Measurements from ENCODE around the gene FAM227A. TPM values are rescaled to one million over a fixed set of nuclear protein-coding genes. Genes with fewer than 3 reads are reported as not detected.
"Not testable (repeated sequence)": the region's sequence is repeated elsewhere in the genome, so short reads cannot be mapped to it uniquely, and the experiment has no call there.

Gene FAM227A
- polyA plus RNA-seq, 1 donor, result 1.1 TPM

DNA sequence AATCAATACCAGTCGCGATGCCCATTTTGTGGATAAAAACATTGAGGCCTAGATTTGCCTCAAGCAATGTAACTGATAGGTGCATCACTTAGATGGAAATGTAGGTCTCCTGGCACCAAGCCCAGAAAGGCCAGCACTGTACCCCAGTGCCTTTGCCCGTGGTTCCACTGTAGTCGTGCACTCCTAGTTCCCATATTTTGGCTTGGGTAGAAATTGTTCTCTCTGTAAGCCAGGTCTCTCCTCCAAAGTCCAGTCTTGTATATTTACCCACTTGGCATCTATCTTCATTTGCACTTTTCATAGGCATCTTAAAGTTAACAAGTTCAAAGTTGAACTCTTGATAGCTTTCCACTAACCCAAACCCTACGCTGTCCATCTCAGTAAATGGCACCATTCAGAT, 44.6 kb downstream of the FAM227A start:
- no peak for DNase-seq (ENCODE audit: low read depth)

DNA sequence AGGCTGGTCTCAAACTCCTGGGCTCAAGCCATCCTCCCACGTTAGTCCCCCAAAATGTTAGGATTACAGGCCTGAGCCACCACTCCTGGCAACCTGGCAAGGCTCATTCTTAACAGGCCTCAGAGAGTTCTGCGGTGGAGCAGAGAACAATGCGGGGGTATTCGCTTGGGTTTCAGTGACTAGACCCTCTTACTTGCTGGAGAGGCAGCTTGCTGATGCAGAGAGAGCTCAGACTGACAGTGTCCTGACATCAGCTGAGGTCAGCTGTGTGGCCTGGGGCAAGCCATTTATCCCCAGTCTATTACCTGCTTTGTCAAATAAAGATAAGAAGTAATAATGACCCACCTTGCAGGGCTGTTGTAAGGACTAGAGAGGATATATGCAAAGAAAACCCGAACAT, 46.0 kb downstream of the FAM227A start:
- no peak for DNase-seq (ENCODE audit: low read depth)

DNA sequence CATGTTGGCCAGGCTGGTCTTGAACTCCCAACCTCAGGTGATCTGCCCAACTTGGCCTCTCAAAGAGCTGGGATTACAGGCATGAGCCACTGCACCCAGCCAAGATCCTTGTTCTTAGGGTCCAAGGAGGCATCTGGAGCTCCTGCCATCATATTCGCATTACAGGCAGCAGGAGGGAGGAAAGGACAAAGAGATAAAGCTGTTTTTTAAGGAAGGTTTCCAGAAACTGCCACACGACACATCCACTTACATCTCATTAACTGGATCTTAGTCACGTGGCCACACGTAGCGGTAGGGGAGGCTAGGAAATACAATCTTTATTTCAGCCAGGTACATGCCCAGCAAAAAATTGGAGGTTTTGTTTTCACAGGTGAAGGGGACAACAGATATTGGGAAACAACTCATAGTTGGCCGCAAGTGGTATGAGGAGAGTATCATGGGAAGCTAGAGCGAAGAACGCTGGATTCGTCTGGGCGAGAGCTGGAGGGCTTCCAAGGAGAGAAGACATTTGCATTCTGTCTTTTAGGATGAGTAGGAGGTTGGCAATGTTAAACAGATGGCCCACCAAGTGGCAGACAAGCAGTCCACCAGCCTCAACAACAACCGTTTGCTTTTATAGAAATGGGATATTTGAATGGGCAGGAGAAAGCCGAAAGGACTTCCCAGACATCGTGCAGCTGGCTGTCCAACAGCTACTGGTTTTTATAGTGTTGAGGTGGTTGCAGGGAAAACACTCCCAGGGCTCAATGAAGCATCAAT, 47.0 kb downstream of the FAM227A start:
- DNase-seq (ENCODE audit: low read depth), result no peak

DNA sequence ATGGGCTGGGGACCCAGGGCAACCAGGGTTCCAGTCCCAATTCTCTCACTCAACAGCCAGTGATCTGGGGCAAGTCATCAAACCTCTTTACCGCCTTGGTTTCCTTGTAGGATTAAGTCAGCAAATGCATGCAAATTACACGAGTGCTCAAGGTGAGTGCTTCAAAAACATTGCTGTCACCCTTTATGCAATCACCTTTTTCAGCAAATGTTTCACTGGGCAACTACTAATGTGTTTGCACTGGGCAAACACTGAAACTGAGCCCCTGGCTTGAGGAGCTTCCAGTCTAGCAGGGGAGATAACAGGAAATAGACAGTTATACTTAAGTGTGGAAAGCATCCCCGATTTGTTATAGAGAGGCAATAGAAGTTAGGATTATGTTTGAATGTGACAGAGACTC, 48.5 kb downstream of the FAM227A start:
- DNase-seq (ENCODE audit: low read depth), result no peak

DNA sequence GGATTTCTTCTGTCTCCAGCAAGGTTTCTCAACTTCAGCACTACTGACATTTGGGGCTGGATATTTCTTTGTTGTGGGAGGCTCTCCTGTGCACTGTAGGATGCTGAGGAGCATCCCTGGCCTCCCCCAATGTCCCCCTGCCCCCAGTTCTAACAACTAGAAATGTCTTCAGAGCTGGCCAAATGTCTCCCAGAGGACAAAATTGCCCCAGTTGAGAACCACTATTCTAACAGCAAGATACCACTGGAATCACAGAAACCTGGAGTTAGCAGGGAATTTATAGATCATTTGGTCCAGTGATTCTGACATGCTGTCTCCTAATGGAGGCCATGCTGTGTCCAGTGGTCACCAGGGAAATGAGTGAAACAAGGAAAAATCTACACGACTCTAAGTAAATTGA, 54.0 kb downstream of the FAM227A start:
- DNase-seq (ENCODE audit: low read depth), result no peak

DNA sequence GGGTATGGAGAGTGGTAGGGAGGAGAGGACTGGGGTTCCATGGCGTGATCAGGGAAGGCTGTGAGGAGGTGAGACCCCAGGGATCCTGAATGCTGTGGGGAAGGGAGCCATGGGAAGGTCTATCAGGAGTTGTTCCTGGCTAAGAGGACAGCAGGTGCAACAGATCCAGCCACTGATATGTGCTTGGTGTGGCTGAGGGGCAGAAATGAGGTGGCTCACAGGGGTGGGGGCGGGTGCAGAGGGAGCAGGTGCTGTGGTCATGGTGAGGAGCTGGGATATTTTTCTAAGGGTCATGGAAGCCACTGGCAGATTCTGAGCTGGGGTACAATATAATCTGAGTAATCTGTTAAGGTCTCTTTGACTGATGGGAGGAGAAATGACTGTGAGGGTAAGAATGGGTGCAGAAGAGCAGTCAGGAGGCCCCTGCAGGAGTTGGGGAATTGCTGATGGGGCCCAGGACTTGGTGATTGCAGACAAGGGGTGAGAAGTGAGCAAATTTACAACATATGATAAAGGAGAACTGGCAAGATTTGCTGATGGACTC, 54.9 kb downstream of the FAM227A start:
- no peak for DNase-seq (ENCODE audit: low read depth)

DNA sequence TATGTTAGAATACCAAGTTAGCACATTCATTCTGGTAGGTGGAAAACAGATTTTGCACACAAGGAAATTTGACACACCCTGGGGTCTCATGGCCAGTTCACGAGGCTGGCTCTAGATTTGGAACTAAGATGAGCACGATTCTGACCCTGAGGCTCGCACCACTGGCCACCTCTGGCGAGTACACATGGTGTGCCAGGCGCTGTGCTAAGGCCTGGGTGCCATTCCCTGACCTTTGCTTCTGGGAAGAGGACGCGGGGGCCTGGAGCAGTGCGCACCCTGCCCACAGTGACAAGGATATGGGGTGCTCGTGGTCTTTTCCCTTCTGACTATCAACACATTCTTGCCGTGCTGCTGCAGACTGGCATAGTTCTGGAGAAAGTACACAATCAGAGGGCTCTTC, 56.7 kb downstream of the FAM227A start:
- DNase-seq (ENCODE audit: low read depth), result no peak

DNA sequence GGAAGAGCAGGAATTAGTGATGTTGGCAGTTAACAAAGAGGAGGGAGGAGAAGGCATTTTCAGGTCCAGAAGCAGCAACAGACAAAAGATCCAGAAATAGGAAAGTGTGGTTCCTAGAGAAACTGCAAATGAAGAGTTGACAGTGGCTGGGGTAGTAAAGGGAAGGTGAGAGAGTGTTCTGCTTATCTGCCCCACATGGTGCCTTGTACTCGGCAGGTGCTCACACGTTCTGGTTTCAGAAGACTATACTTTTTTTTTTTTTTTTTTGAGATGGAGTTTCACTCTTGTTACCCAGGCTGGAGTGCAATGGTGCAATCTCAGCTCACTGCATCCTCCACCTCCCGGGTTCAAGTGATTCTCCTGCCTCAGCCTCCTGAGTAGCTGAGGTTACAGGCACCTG, 73.3 kb downstream of the FAM227A start:
- not testable (repeated sequence) for DNase-seq (ENCODE audit: low read depth)

DNA sequence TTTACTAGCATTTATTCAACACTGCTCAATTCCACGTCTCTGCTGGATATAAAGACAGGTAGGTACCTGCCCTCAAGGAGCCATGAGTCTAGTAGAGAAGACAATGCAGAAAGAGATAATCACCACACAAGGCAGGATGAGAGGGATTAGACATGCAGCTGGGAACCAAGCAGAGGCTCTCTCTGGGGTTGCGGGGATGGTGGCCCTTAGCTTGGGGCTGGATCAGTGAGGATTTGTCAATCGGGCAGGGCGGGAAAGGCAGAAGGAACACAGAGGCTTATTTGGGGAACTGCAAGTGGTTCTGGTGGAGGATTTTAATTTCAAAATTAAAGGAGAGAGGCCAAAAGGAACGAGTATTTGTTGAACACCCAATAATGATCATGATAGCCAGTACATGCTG, 77.7 kb downstream of the FAM227A start:
- no peak for DNase-seq (ENCODE audit: low read depth)

DNA sequence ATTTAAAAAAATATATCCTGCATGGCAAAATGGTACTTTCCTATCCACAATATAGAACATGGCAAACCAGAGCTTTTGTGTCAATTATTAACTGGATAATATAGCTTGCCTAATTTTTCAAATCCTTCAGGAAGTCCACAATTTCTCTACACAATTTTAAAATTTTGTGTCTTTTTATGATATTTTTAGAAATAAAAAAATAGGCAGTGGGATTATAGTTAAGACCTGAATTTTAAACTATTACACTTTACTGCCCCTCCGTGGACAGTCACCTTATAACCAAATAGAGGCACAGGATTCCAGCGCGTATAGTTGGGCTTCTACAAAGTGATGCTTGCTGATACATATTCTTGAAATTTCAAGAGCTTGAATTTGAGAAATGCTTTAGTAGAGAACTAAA, 84.1 kb downstream of the FAM227A start:
- no peak for DNase-seq (ENCODE audit: low read depth)

DNA sequence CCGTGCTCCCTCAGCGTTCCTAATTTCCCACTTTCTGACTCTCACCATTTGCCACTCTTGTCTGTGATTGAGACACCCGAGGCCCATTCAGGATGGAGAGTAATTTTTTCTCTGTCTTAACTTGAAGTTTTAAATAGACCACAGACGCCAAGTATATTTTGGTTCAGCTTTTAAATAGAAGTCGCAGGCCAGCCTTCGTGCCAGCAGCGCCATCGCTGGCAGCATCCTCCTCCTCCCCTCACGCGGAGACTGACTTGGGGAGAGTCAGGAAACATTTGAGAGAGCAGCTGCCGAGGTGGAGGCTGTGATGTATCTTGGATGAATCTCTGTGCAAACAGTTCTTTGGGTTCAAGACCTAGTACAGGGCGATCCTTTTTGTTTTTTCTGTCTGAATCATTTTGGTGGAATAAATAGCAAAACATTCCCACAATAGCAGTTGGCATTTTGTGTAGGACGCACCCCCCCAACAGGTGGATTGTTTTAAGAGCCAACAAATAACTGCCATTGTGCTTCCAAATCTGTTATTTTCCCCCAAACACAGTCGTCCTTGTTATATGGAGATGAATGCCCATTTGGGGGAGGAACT, 85.3 kb downstream of the FAM227A start:
- no peak for DNase-seq (ENCODE audit: low read depth)

DNA sequence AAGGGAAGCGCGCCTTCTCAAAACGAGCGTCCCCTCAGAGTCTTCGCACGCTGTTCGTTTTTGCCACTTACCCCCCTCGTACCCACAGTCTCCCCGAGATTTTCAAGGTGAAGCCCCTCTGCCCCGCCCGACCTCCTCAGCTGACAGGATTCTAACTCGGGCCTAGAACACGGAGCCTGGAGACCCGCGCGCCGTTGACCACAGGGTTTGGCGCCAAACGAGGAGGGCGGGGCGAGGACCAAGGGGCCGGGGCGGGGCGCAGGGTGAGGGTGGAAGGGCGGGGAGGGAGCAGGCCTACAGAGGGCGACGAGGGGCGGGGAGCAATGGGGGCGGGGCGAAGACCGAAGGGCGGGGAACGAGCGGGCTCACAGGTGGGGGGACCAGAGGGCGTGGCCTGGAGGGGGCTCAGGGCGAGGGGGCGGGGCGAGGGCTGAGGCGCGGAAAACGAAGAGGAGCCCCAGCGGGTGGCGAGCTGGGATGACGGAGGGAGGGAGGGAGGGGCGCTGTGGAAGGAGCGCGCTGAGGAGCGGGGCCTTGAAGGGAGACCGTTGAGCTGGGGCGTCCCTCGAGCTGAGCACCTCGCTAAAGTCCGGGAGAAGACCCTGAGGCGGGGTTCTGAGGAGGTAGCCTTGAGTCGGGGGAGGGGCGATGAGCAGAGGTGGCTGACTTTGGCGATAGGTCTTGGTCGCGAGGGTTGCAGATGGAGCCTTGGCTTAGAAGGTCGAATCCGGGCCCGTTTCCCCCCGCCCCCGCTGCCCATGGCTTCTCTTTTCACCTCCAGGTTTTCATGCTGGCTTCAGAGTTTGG, 86.0 kb downstream of the FAM227A start, which contains the start of gene DMC1:
Gene DMC1 (minus strand): TSS at position 212 of the 807 bp plus-strand sequence. CDS start 1,927 bp downstream, outside the sequence.
- no peak for DNase-seq (ENCODE audit: low read depth)

DNA sequence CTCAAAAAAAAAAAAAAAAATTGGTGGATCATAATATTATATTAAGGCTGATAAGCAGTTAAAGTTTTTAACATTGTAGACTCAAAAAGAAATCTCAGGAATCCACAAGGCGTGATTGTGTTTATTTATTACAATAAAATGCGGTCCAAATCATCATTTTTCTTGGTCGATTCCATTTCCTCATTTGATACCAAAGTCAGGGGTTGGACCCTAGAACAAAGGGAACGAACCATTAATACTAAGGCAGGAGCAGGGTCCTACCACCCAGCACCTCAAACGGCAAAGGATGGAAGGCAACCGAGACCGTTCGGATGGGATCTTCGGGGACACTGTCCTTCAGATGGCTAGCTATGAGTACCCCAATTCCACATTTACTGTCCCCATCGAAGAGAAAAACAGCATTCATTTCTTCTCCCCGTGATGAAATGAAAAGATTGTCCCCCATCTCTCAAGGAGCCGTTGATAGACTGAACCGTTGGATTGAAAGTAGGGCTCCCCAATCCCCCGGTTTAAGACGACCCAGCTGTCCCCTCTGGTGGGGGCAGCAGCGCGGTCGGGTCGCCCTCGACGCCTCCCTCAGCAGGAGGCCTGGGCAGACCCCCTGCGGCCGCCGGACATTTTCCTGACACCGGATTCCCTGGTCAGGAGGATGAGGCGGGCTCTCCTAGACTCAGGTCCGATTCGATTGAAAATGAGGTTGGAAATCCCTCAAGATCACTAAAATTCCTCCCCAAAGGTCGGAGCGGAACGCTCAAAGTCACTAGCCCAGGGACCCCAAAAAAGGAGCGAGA, 86.8 kb downstream of the FAM227A start:
- no peak for DNase-seq (ENCODE audit: low read depth)

DNA sequence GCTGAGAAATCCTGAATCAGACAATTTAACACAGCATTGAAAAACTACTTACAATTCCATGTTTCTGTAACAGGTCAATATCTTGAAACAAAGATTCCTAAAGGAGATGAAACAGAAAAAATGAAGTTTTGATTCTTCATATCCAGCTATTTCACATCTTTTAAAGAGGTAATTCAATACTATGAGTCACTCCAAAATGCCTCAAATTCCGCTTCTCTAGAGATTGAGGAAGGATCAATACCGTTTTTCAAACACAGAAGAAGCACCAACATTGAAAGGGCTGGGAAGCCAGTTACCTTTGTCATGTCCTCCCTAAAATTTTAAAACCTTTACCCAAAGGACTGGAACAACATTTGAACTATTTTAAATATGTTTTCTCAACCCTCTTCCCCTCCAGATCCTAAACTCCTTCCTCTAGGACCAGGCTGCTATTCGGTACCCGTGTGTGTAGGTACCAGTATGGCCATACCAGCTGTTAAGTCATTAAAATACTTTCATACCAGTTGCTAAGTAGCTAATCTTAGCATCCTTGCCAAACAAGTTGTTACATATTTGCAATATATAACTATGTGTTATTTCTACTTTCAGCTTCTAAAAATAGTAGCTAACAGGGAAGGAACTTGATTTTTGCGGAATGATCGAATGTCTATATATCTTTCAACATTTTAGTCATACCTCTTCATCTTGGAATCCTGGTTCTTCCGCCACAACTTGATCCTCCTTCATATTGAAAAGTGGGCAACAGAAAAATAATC, 88.5 kb downstream of the FAM227A start:
- no peak for DNase-seq (ENCODE audit: low read depth)

DNA sequence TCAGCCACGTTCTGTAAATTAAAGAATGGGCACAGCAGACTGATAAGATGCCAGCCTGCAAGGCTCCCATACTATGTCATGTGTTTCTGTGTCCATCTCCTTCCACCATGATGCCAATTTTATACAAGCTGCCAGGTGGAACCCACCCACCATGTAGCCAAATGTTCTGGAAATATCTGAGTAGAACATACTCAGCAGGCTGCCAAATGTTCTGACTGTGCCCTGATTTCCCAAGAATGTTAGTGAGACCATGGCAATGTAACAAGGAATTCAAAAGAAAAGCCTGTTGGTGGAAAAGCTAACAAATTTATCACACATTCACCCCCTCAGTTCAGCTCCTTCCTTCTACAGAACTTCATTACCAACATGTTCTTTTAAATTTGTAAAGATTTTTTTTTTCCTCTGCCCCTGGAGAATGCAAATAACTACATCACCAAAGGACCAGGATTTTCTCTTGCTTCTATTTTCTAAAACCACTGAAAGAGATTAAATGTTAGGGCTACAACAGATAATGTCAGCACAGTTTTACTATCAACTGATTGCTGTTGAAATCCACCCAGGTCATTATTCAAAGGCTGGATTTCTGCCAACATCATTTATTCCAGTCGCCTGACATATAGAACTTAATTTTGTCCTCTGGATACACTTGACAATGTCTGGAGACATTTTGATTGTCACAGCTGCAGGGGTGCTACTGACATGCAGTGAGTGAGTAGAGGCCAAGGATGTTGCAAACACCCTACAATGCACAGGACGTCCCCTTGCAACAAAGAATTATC, 89.3 kb downstream of the FAM227A start:
- no peak for DNase-seq (ENCODE audit: low read depth)

DNA sequence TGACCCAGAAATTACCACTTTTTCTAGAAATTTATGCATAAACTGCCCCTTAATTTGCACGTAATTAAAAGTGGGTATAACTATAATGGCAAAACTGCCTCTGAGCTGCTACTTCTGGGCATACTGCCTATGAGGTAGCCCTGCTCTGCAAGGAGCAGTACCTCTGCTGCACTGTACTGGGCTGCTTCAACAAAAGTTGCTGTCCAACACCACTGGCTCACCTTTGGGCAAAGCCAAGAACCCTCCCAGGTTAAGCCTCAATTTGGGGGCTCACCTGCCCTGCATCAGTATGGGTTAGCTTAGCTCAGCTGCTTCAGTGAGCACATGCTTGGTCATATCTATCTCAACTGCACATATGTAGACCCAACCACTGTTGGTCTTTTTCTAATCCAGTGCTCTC, 90.8 kb downstream of the FAM227A start:
- no peak for DNase-seq (ENCODE audit: low read depth)

DNA sequence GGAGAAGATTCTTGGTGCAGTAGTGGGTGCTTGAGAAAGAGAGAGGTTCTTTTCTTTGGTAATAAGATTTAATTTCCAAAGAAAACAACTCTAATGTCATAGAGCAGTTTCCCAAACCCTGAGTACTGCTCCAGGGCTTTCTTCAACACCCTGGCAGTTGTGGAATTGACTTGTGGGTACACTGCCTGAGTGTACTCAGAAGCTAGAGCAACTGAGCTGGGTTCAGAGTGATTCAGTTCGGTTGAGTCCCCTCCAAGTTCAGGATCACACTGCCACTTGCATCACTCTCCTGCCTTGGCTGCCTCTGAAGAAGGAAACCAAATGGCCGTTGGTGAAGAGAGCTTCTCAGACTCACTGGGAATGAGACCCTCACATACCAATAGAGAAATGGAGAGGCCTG, 91.5 kb downstream of the FAM227A start:
- DNase-seq (ENCODE audit: low read depth), result no peak

DNA sequence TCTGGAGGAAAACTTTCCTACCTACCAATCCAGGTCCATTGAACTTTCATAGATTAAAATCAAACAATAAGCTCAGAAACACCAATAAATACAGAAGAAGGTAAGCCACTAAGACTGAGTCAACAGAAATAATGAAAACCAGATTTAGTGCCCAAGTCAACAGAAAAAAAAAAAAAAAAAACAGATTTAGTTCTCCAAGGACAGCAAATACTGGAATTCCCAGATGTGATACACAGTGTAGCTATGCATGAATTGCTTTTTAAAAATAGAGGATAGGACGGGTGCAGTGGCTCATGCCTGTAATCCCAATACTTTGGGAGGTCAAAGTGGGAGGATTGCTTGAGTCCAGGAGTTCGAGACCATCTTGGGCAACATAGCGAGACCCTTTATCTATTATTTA, 101.9 kb downstream of the FAM227A start:
- DNase-seq (ENCODE audit: low read depth), result no peak

DNA sequence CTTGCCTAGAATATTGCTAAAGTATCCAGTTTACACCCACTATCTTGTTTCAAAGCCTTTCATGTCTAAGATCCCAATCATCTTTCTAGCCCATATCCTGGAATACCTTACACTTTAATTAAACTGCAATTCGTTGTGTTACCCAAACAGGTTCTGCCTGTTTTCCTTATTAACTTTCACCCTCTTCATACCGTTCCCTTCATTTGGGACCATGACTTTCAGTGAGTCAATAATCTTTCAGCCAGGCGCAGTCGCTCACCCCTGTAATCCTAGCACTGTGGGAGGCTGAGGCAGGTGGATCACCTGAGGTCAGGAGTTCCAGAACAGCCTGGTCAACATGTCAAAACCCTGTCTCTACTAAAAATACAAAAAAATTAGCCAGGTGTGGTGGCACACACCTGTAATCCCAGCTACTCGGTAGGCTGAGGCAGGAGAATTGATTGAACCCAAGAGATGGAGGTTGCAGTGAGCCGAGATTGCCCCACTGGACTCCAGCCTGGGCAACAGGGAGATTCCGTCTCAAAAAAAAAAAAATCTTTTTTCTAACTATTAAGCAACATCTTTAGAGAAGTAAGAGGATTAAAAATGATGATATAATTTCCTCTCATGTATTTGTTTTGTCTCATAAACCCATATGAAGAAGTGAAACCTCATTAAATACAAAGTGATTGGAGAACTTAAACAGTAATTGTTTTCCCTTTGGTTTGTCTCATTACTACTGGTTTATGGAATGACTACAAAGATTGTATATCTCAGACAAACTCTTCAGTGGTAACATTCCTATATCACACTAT, 106.9 kb downstream of the FAM227A start:
- DNase-seq (ENCODE audit: low read depth), result no peak

Measured in forelimb muscle (tissue), 1 donor.